CD4-positive, alpha-beta T cell treated with Interleukin-15 for 1 hour (primary cell): ENCODE results near the gene JAZF1.

Experiments
- DNase-seq: peaks from one replicate; pipeline ENCODE4 v3.0.0-alpha.2; 2020

Gene JAZF1

GRCh38 chr7:27793780-27794179 lies 386.8 kb downstream of the JAZF1 start:
- no peak for DNase-seq

- DNase-seq: no peak
These were observed 392.2 kb downstream of the JAZF1 start for GRCh38 chr7:27788437-27788836.

GRCh38 chr7:27784399-27785053 lies 396.1 kb downstream of the JAZF1 start:
- no peak for DNase-seq

- DNase-seq: no peak
These were observed 397.7 kb downstream of the JAZF1 start for GRCh38 chr7:27782849-27783248.

- no peak for DNase-seq
These were observed 399.4 kb downstream of the JAZF1 start for GRCh38 chr7:27781188-27781587.
